SH-SY5Y (cell line): Measurements from ENCODE around the gene COX19.

Experiments
- GATA2 ChIP-seq: IDR thresholded peaks from 2 replicates; pipeline ENCODE4 v1.6.1; 2011; ENCODE audit warnings: mild to moderate bottlenecking, low read depth, low read length
- GATA3 ChIP-seq: IDR thresholded peaks from 2 replicates; pipeline ENCODE4 v1.6.1; 2011; ENCODE audit warnings: low read depth, mild to moderate bottlenecking, low read length, moderate library complexity

GRCh38 chr7:1012004-1012715 lies 36.8 kb upstream of the COX19 start:
- TF ChIP-seq GATA2: no peak
- no peak for TF ChIP-seq GATA3
